ENCODE data around the gene C15orf62. TPM values are rescaled to one million over a fixed set of nuclear protein-coding genes. Genes with fewer than 3 reads are reported as not detected.

Gene C15orf62
- total and polyA plus RNA-seq, 11 donors = 0.06 to 1.1 (median 0.18) TPM; not detected in 3

GRCh38 chr15:40782609-40783227 is 12.9 kb downstream of the C15orf62 start:
- peak in 3 of 4 donors; percentile 68 to 76 (median 75) for ATAC-seq
- H3K4me1 ChIP-seq = peaks cover 0 to 16% (median 9%) of the 10 kb centered on the region in 12 donors
- H3K4me3 ChIP-seq = no peak overlapping the region
- WGBS, 4 donors = 64 to 89% (median 70%) methylated on average over 7 to 8 of the region's 8 CpGs
- peak in 2 of 5 donors; percentile 43 to 51 for DNase-seq
- no peak overlapping the region for H3K27ac ChIP-seq
- H3K9me3 ChIP-seq = no peaks in the 10 kb centered on the region
- no peaks in the 10 kb centered on the region for H3K27me3 ChIP-seq
- peak; percentile 16 to 59 (median 48) for TF ChIP-seq CTCF (IDR thresholded peaks at IDR 0.05)
- no peak for TF ChIP-seq POLR2A (IDR thresholded peaks at IDR 0.05)
- H3K36me3 ChIP-seq = peaks cover 0 to 28% (median 23%) of the 10 kb centered on the region in 9 donors
- intact Hi-C loops (cut with DNase I) = loop anchor here in 2 of 10 donors (2.0 to 5.0 kb wide), 3 partner anchors 104 to 264 kb away; no protein-coding TSS in a partner anchor

- intact Hi-C loops (cut with DNase I) = no loop called here
- 65 to 71% (median 70%) methylated on average over 3 of the region's 3 CpGs for WGBS, 4 donors
- no peaks in the 10 kb centered on the region for H3K27me3 ChIP-seq
- H3K36me3 ChIP-seq = peaks cover 0 to 4% (median 0%) of the 10 kb centered on the region in 9 donors
- no peak for DNase-seq
- H3K27ac ChIP-seq = no peak overlapping the region
- H3K4me1 ChIP-seq = peaks cover 0 to 25% (median 13%) of the 10 kb centered on the region in 12 donors
- H3K4me3 ChIP-seq = no peak overlapping the region
- no peaks in the 10 kb centered on the region for H3K9me3 ChIP-seq
- no peak for ATAC-seq
- TF ChIP-seq POLR2A (IDR thresholded peaks at IDR 0.05) = no peak
Observed at GRCh38 chr15:40785164-40785563, 15.4 kb downstream of the C15orf62 start.

GRCh38 chr15:40785814-40786213 is 16.0 kb downstream of the C15orf62 start:
- 93 to 96% (median 95%) methylated on average over 2 of the region's 2 CpGs for WGBS, 4 donors
- Histone ChIP-seq H3K4me1 (peaks cover 0 to 25% (median 13%) of the 10 kb centered on the region in 12 donors), H3K27me3 (no peaks in the 10 kb centered on the region), H3K36me3 (peaks cover 0 to 8% (median 3%) of the 10 kb centered on the region in 9 donors), H3K27ac (no peak overlapping the region), H3K9me3 (no peaks in the 10 kb centered on the region), H3K4me3 (no peak overlapping the region)
- intact Hi-C loops (cut with DNase I) = no loop called here
- ATAC-seq (no peak), DNase-seq (no peak)
- no peak for TF ChIP-seq CTCF (IDR thresholded peaks at IDR 0.05)
- TF ChIP-seq POLR2A (IDR thresholded peaks at IDR 0.05) = no peak

- H3K36me3 ChIP-seq = peaks cover 0 to 23% (median 16%) of the 10 kb centered on the region in 9 donors
- peak in 2 of 4 donors; percentile 36 to 43 for ATAC-seq
- H3K4me1 ChIP-seq = peaks cover 0 to 25% (median 13%) of the 10 kb centered on the region in 12 donors
- H3K9me3 ChIP-seq = no peaks in the 10 kb centered on the region
- intact Hi-C loops (cut with DNase I) = no loop called here
- WGBS, 4 donors = 32 to 50% (median 43%) methylated on average over 4 of the region's 4 CpGs
- H3K27ac ChIP-seq = peak overlapping the region in 1 of 12 donors; percentile 15
- no peak for TF ChIP-seq CTCF (IDR thresholded peaks at IDR 0.05)
- TF ChIP-seq POLR2A (IDR thresholded peaks at IDR 0.05) = no peak
- no peak for DNase-seq
- H3K4me3 ChIP-seq = no peak overlapping the region
- H3K27me3 ChIP-seq = no peaks in the 10 kb centered on the region
Observed at GRCh38 chr15:40787344-40787841, 17.6 kb downstream of the C15orf62 start.

Data from heart left ventricle (tissue), 16 donors.